ENCODE results near the gene VTA1.

Gene VTA1

GRCh38 chr6:142238881-142239280 is 91.8 kb downstream of the VTA1 start:
- H3K4me3 ChIP-seq (replicated peaks; ENCODE audit: low read depth, low read length): no peak overlapping the region
- TF ChIP-seq CTCF (IDR thresholded peaks at IDR 0.05; ENCODE audit: insufficient read depth, low read length, poor library complexity, severe bottlenecking): no peak
- H3K27me3 ChIP-seq (replicated peaks; ENCODE audit: control insufficient read depth, insufficient read depth, low read length): no peaks in the 10 kb centered on the region
- no peak for DNase-seq (ENCODE audit: extremely low read depth, insufficient read length)
- H3K36me3 ChIP-seq (ENCODE audit: control insufficient read depth, insufficient read depth, low read length): no peaks in the 10 kb centered on the region

GRCh38 chr6:142240179-142240578 is 93.1 kb downstream of the VTA1 start:
- no peak for TF ChIP-seq CTCF (IDR thresholded peaks at IDR 0.05; ENCODE audit: insufficient read depth, low read length, poor library complexity, severe bottlenecking)
- H3K36me3 ChIP-seq (ENCODE audit: control insufficient read depth, insufficient read depth, low read length): no peaks in the 10 kb centered on the region
- DNase-seq (ENCODE audit: extremely low read depth, insufficient read length): no peak
- no peaks in the 10 kb centered on the region for H3K27me3 ChIP-seq (replicated peaks; ENCODE audit: control insufficient read depth, insufficient read depth, low read length)
- H3K4me3 ChIP-seq (replicated peaks; ENCODE audit: low read depth, low read length): no peak overlapping the region

- Histone ChIP-seq H3K27me3 (replicated peaks; ENCODE audit: control insufficient read depth, insufficient read depth, low read length) (no peaks in the 10 kb centered on the region), H3K4me3 (replicated peaks; ENCODE audit: low read depth, low read length) (no peak overlapping the region), H3K36me3 (ENCODE audit: control insufficient read depth, insufficient read depth, low read length) (no peaks in the 10 kb centered on the region)
- no peak for TF ChIP-seq CTCF (IDR thresholded peaks at IDR 0.05; ENCODE audit: insufficient read depth, low read length, poor library complexity, severe bottlenecking)
- no peak for DNase-seq (ENCODE audit: extremely low read depth, insufficient read length)
Observed at GRCh38 chr6:142241061-142241460, 94.0 kb downstream of the VTA1 start.

- no peak for DNase-seq (ENCODE audit: extremely low read depth, insufficient read length)
- no peak overlapping the region for H3K4me3 ChIP-seq (replicated peaks; ENCODE audit: low read depth, low read length)
- no peaks in the 10 kb centered on the region for H3K27me3 ChIP-seq (replicated peaks; ENCODE audit: control insufficient read depth, insufficient read depth, low read length)
- TF ChIP-seq CTCF (IDR thresholded peaks at IDR 0.05; ENCODE audit: insufficient read depth, low read length, poor library complexity, severe bottlenecking): no peak
- no peaks in the 10 kb centered on the region for H3K36me3 ChIP-seq (ENCODE audit: control insufficient read depth, insufficient read depth, low read length)
Observed at GRCh38 chr6:142242269-142242668, 95.2 kb downstream of the VTA1 start.

- no peaks in the 10 kb centered on the region for H3K36me3 ChIP-seq (ENCODE audit: control insufficient read depth, insufficient read depth, low read length)
- DNase-seq (ENCODE audit: extremely low read depth, insufficient read length): peak; percentile 62
- no peak for TF ChIP-seq CTCF (IDR thresholded peaks at IDR 0.05; ENCODE audit: insufficient read depth, low read length, poor library complexity, severe bottlenecking)
- H3K4me3 ChIP-seq (replicated peaks; ENCODE audit: low read depth, low read length): no peak overlapping the region
- no peaks in the 10 kb centered on the region for H3K27me3 ChIP-seq (replicated peaks; ENCODE audit: control insufficient read depth, insufficient read depth, low read length)
Observed at GRCh38 chr6:142246960-142247359, 99.9 kb downstream of the VTA1 start.

GRCh38 chr6:142249266-142249665 is 102.2 kb downstream of the VTA1 start:
- Histone ChIP-seq H3K27me3 (replicated peaks; ENCODE audit: control insufficient read depth, insufficient read depth, low read length) (no peaks in the 10 kb centered on the region), H3K4me3 (replicated peaks; ENCODE audit: low read depth, low read length) (no peak overlapping the region), H3K36me3 (ENCODE audit: control insufficient read depth, insufficient read depth, low read length) (no peaks in the 10 kb centered on the region)
- DNase-seq (ENCODE audit: extremely low read depth, insufficient read length): no peak
- TF ChIP-seq CTCF (IDR thresholded peaks at IDR 0.05; ENCODE audit: insufficient read depth, low read length, poor library complexity, severe bottlenecking): no peak
